Measurements from ENCODE around the gene ADAMTS9.

The ADAMTS9 gene, protein sequence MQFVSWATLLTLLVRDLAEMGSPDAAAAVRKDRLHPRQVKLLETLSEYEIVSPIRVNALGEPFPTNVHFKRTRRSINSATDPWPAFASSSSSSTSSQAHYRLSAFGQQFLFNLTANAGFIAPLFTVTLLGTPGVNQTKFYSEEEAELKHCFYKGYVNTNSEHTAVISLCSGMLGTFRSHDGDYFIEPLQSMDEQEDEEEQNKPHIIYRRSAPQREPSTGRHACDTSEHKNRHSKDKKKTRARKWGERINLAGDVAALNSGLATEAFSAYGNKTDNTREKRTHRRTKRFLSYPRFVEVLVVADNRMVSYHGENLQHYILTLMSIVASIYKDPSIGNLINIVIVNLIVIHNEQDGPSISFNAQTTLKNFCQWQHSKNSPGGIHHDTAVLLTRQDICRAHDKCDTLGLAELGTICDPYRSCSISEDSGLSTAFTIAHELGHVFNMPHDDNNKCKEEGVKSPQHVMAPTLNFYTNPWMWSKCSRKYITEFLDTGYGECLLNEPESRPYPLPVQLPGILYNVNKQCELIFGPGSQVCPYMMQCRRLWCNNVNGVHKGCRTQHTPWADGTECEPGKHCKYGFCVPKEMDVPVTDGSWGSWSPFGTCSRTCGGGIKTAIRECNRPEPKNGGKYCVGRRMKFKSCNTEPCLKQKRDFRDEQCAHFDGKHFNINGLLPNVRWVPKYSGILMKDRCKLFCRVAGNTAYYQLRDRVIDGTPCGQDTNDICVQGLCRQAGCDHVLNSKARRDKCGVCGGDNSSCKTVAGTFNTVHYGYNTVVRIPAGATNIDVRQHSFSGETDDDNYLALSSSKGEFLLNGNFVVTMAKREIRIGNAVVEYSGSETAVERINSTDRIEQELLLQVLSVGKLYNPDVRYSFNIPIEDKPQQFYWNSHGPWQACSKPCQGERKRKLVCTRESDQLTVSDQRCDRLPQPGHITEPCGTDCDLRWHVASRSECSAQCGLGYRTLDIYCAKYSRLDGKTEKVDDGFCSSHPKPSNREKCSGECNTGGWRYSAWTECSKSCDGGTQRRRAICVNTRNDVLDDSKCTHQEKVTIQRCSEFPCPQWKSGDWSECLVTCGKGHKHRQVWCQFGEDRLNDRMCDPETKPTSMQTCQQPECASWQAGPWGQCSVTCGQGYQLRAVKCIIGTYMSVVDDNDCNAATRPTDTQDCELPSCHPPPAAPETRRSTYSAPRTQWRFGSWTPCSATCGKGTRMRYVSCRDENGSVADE (N-terminal part only)

GRCh38 chr3:64687781-64688604 lies at the start of gene ADAMTS9:
ADAMTS9 (minus strand) TSS chr3:64688000; CDS start chr3:64687657, 343 bp downstream.
- no peak for DNase-seq

GRCh38 chr3:64732576-64732975 lies 44.8 kb upstream of the ADAMTS9 start:
- DNase-seq: no peak

- no peak for DNase-seq
Measured at GRCh38 chr3:64730681-64731080, 42.9 kb upstream of the ADAMTS9 start.

DNA sequence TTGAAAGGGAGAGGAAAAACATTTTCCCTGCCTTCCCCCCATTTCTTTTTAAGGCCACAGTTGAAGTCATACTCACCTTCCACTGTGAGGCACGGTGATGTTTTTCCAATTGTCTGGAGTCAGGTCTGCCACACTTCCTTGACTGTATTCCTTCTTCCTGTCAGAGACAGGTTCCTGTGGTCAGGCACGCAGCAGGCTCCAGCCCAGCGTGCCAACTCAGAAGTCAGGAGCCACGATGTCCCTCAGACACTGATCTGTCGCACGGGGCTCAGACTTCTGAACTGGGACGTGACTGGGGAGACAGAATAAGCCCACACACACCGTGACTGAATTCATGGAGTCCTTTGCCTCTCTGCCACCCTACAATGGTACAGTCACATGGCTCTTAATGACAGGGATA lies 41.2 kb upstream of the ADAMTS9 start:
- no peak for DNase-seq

DNA sequence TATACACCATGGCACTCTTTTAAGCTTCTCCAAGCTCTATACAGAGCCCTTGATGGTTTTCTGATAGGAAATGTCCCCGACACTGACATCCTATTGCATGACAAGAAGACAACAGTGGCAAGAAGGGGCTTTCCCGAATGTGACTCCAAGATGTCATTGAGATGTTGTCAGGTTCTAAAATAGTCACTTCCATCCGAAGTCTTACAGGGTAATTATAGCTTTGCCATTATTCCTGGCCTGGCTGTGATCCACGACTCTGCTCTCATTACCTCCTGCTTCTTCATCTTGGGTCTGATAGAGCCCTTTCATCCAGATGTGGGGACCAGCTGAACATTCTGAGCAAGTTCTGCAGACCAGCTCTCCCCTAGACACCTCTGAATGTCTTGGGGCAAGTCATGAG lies 40.6 kb upstream of the ADAMTS9 start:
- DNase-seq: no peak

- no peak for DNase-seq
Measured at GRCh38 chr3:64726414-64727090, 38.8 kb upstream of the ADAMTS9 start.

DNA sequence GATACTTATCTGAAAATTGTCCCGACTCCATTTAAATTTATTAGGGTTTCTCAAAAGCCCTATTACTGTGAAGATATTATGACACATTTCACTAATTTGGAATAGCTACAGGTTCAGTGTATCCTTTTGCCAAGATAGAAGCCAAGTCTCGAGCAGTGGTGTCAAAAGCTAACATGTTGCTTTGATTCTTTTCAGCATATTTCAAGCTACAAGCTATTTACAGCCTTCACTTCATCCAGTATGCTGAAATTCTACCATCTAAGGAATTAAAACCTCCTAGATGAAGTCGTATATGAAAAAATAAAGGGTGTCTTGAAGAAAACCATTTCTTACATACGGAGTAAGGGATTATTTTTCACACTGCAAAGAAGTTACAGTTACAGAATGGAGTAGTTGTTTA lies 31.2 kb upstream of the ADAMTS9 start:
- no peak for DNase-seq

GRCh38 chr3:64717872-64718613 lies 30.2 kb upstream of the ADAMTS9 start:
- DNase-seq: no peak

GRCh38 chr3:64717411-64717810 lies 29.6 kb upstream of the ADAMTS9 start:
- no peak for DNase-seq

GRCh38 chr3:64716110-64716710 lies 28.4 kb upstream of the ADAMTS9 start:
- no peak for DNase-seq

DNA sequence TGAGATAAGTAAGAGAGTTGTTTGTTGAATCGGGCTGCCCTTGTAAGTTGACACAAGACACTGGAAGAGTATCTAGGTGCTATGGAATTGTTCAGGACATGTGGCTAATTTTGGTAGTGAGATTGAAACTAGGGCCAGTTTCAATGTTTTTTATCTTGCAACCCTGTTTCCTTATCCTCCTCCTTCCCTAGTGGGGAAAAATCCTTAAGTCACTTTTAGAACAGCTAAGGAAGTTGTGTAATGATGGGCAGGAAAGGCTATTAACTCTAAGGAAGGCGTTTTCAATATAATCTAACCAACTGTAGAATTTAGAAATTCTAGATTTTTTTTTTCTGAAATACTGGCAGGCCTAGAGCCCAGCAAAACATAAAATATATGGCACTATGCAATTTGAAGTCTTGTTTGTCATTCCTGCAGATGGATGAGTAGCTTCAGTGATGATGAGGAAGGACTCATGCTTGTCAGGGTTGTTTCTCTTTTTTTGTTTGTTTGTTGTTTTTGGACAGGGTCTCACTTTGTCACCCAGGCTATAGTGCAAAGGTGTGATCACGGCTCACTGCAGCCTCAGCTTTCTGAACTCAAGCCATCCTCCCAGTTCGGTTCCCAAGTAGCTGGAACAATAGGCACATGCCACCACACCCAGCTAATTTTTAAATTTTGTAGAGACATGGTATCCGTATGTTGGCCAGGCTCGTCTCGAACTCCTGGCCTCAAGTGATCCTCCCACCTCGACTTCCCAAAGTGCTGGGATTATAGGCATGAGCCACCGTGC lies 27.6 kb upstream of the ADAMTS9 start:
- no peak for DNase-seq

DNA sequence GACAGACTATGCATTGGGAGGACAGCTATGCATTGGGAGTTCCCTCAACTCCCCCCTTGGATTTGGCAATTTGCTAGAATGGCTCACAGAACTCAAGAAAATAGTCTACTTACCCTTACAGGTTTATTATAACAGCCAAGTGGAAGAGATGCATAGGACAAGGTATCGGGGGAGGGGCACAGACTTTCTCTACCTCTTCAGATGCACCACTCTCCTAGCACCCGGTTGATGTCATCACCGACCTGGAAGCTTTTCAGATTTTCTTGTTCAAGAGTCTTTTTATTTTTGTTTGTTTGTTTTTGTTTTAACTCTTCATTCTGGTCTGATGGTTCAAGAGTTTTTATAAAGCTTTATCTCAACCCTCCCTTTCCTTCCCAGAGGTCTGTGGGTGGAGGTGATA lies 20.7 kb upstream of the ADAMTS9 start:
- no peak for DNase-seq

DNA sequence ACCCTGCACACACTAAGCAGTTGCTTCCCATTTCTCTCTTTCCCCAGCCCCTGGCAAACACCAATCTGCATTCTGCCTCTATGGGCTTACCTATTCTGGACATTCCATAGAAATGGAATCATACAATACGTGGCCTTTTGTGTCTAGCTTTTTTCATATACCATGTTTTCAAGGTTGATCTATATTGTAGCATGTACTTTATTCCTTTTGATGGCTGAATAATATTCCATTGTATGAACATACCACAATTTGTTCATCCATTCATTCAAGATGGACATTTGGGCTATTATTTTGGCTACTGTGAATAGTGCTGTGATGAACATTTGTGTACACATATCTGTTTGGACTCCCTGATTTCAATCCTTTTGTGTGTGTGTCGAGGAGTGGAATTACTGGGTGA lies 18.1 kb upstream of the ADAMTS9 start:
- DNase-seq: no peak

- DNase-seq: no peak
Measured at GRCh38 chr3:64696896-64697295, 9.1 kb upstream of the ADAMTS9 start.

- DNase-seq: no peak
Measured at GRCh38 chr3:64694114-64694513, 6.3 kb upstream of the ADAMTS9 start.

GRCh38 chr3:64693031-64693430 lies 5.2 kb upstream of the ADAMTS9 start:
- no peak for DNase-seq

- no peak for DNase-seq
Measured at GRCh38 chr3:64691051-64691450, 3.3 kb upstream of the ADAMTS9 start.

- no peak for DNase-seq
Measured at GRCh38 chr3:64687086-64687780, 567 bp downstream of the ADAMTS9 start.

GRCh38 chr3:64686446-64686908 lies 1.3 kb downstream of the ADAMTS9 start:
- DNase-seq: no peak
